GM23248 (cell line): ENCODE measurements around the gene FAM20B. TPM values are rescaled to one million over a fixed set of nuclear protein-coding genes. Genes with fewer than 3 reads are reported as not detected.

ENCODE experiments used
- DNase-seq: peaks from one replicate; pipeline ENCODE4 v3.0.0-alpha.2; 2015
- H2AFZ ChIP-seq: fragments of 200-600 bp; sonication (generic); 2 replicates; pipeline ENCODE4 v1.6.1; 2016; ENCODE audit warnings: antibody characterized with exemption
- H3F3A ChIP-seq: fragments of 200-600 bp; sonication (generic); 2 replicates; pipeline ENCODE4 v1.6.1; 2016; ENCODE audit warnings: mild to moderate bottlenecking, antibody characterized with exemption, mixed run types; ENCODE audit not compliant: insufficient read depth
- H3K27ac ChIP-seq: fragments of 200-600 bp; sonication (generic); 2 replicates; pipeline ENCODE4 v1.5.1; 2016; ENCODE audit warnings: mild to moderate bottlenecking
- H3K27me3 ChIP-seq: fragments of 200-600 bp; sonication (generic); replicated peaks from 2 replicates; pipeline ENCODE4 v1.6.1; 2016; ENCODE audit warnings: mild to moderate bottlenecking; ENCODE audit not compliant: insufficient read depth
- H3K36me3 ChIP-seq: fragments of 200-600 bp; sonication (generic); 2 replicates; pipeline ENCODE4 v1.6.1; 2016; ENCODE audit warnings: low read depth, mild to moderate bottlenecking
- H3K4me1 ChIP-seq: fragments of 200-600 bp; sonication (generic); 2 replicates; pipeline ENCODE4 v1.6.1; 2016; ENCODE audit warnings: mild to moderate bottlenecking; ENCODE audit not compliant: insufficient read depth
- H3K4me2 ChIP-seq: fragments of 200-600 bp; sonication (generic); one replicate; pipeline ENCODE4 v1.6.1; 2016; ENCODE audit warnings: mild to moderate bottlenecking; ENCODE audit not compliant: unreplicated experiment
- H3K4me3 ChIP-seq: fragments of 200-600 bp; sonication (generic); 2 replicates; pipeline ENCODE4 v1.5.1; 2016; ENCODE audit warnings: mild to moderate bottlenecking
- H3K79me2 ChIP-seq: fragments of 200-600 bp; sonication (generic); 2 replicates; pipeline ENCODE4 v1.6.1; 2016; ENCODE audit warnings: mild to moderate bottlenecking; ENCODE audit not compliant: insufficient read depth
- H3K9ac ChIP-seq: fragments of 200-600 bp; sonication (generic); 2 replicates; pipeline ENCODE4 v1.6.1; 2016; ENCODE audit warnings: mild to moderate bottlenecking
- H3K9me2 ChIP-seq: fragments of 200-600 bp; sonication (generic); 2 replicates; pipeline ENCODE4 v1.6.1; 2016; ENCODE audit warnings: mixed run types, mild to moderate bottlenecking, moderate library complexity; ENCODE audit not compliant: insufficient read depth
- H3K9me3 ChIP-seq: fragments of 200-600 bp; sonication (generic); one replicate; pipeline ENCODE4 v1.6.1; 2017; ENCODE audit warnings: low read depth
- H4K20me1 ChIP-seq: fragments of 200-600 bp; sonication (generic); 2 replicates; pipeline ENCODE4 v1.6.0; 2016; ENCODE audit not compliant: insufficient read depth
- EZH2 ChIP-seq: fragments of 200-600 bp; sonication (generic); IDR thresholded peaks from 2 replicates; pipeline ENCODE4 v1.6.1; 2018; ENCODE audit warnings: antibody characterized with exemption, mild to moderate bottlenecking; ENCODE audit not compliant: insufficient read depth, poor library complexity, severe bottlenecking
- EZH2phosphoT487 ChIP-seq: fragments of 200-600 bp; sonication (generic); IDR thresholded peaks from 2 replicates; pipeline ENCODE4 v1.6.1; 2018; ENCODE audit warnings: antibody characterized with exemption, moderate library complexity, mild to moderate bottlenecking, low read depth; ENCODE audit not compliant: insufficient read depth
- WGBS, 2 experiments: methylation state at CpG; one replicate each; pipeline ENCODE4 v1.1.6; 2015 to 2017; ENCODE audit warnings: low lambda C conversion rate in 2 of 2, low coverage in 1 of 2; ENCODE audit errors: missing lambda C conversion rate in 2 of 2; 5-methylcytosine and 5-hydroxymethylcytosine counted together
- in situ Hi-C: fragments of 300-500 bp; cut with MboI; formaldehyde crosslinking; loops from 2 replicates; pipeline ENCODE4 v1.15.0; 2020
- polyA plus RNA-seq: library from polyadenylated mRNA; unstranded; fragments of >200 nt; fragmentation: Nextera tagmentation; extraction: Ambion mirVana; gene quantifications from 2 replicates; pipeline ENCODE4 v1.2.1, GENCODE V29; 2016
- total RNA-seq: library from RNA; depleted of rRNA; stranded (reverse); fragments of >200 nt; shearing (Covaris generic); gene quantifications from 2 replicates; pipeline ENCODE4 v1.2.3, GENCODE V29; 2014

FAM20B gene
- total and polyA plus RNA-seq, 2 experiments from 2014 or later, result 10.6 to 34.9 TPM

DNA sequence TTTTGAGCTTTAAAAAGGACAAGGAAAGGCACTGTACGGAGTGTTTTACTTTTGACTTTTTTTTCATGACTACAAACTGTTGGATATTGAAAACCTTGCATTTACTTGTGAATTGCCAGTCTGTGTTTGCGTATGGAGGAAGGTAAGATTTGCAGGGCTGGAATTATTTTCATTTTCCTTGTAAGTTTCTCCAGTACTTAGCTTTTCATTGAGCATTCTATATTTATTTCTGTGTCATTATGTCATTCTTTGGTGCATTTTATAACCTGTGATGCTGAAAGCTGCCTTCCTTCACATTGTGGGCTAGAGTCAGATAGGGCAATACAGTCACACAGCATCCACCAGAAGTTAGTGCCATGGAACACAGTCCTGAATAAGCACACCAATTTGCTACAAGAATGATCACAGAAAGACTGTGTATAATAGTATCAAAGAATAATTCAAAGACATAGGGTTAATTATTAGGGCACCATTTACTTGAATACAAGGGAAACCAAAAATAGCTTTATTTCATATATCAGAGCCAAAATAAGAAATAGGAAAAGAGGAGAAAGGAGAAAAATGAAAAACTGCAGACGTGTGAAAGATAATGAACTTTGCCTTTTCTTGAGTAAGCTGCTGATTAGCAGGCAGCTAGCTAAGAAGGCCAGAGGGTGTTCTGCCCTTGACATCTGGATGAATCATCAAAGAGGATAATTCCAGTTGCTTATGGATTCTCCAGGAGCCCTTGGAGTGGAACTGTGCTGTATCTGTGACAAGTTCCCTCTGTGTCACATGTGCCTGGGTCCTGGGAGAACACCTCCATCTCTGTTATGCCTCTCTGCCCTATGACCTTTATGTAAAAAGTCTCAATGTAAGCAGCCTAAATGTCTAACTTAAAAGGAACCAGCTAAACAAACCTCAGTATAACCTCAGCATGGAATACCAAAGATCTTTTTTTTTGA lies 8.0 kb upstream of the FAM20B start:
- WGBS, 2 experiments, result 33% methylated on average over 3 of the region's 3 CpGs
- Histone ChIP-seq H3K27me3 (no peaks in the 10 kb centered on the region), H3K9me3 (no peaks in the 10 kb centered on the region), H3K27ac (peak overlapping the region; percentile 70), H4K20me1 (no peaks in the 10 kb centered on the region), H3F3A (peaks cover 16% of the 10 kb centered on the region), H2AFZ (peak overlapping the region; percentile 68), H3K4me3 (no peak overlapping the region), H3K4me2 (peak overlapping the region; percentile 52), H3K9ac (peak overlapping the region; percentile 40), H3K4me1 (peaks cover 18% of the 10 kb centered on the region), H3K9me2 (no peaks in the 10 kb centered on the region), H3K36me3 (no peaks in the 10 kb centered on the region), H3K79me2 (no peaks in the 10 kb centered on the region)
- in situ Hi-C loops, result loop anchor here (25.0 kb wide), 1 partner anchor 705 kb away; no protein-coding TSS in a partner anchor
- peak; percentile 68 for DNase-seq
- TF ChIP-seq EZH2, result no peak
- TF ChIP-seq EZH2phosphoT487, result no peak

- in situ Hi-C loops, result loop anchor here (25.0 kb wide), 1 partner anchor 710 kb away; no protein-coding TSS in a partner anchor
- H3K36me3 ChIP-seq, result no peaks in the 10 kb centered on the region
- no peaks in the 10 kb centered on the region for H3K9me2 ChIP-seq
- H3K4me2 ChIP-seq, result no peak overlapping the region
- H3K4me3 ChIP-seq, result no peak overlapping the region
- H3K9ac ChIP-seq, result peak overlapping the region; percentile 10; the same call in 1 of the 2 replicates
- H3K9me3 ChIP-seq, result no peaks in the 10 kb centered on the region
- 0 out of 2 replicates have a peak overlapping the region, but pooled peaks have one; percentile 34 for H2AFZ ChIP-seq
- no peak overlapping the region for H3K27ac ChIP-seq
- peak; percentile 62 for DNase-seq
- 22 to 29% methylated on average over 6 of the region's 6 CpGs for WGBS, 2 experiments
- no peaks in the 10 kb centered on the region for H4K20me1 ChIP-seq
- H3K27me3 ChIP-seq, result no peaks in the 10 kb centered on the region
- H3K4me1 ChIP-seq, result peaks cover 13% of the 10 kb centered on the region
- peaks cover 7% of the 10 kb centered on the region for H3K79me2 ChIP-seq
- H3F3A ChIP-seq, result peaks cover 13% of the 10 kb centered on the region
- TF ChIP-seq EZH2 (no peak), EZH2phosphoT487 (no peak)
Measured at GRCh38 chr1:179021873-179022272, 3.8 kb upstream of the FAM20B start.

DNA sequence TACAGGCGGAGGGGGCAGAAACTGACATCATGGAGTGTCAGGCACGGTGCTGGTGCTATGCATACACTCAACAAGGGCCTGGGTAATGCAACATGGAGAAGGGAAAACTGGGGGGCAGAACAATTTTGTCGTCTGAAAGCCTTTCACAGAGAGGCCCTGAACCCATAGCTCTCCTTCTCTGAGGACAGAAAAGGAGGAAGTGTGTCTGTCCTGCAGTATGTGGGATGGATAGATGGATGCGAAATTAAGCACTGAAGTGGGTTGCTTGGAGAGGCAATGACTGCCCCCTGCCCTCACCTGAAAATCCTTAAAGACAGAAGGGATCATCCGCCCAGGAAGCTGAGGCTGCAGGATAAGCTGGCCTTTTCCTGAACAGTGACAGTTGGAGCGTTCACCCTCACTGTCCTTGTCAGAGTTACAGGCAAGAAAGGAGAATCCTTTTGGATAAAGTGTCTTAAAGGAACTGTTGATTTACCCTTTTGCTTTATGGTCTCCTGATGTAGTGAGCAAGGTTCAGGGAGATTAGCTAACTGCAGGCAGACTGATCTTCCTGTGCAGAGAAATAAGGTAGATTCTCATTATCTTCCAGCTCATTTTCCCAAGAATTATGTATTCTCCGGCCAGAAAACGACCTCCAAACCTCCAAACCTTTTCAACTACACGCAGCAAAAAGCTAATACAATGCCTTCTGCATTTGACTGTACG lies 1.6 kb upstream of the FAM20B start:
- H3K9ac ChIP-seq, result no peak overlapping the region
- 60 to 67% methylated on average over 10 of the region's 10 CpGs for WGBS, 2 experiments
- no peaks in the 10 kb centered on the region for H4K20me1 ChIP-seq
- H2AFZ ChIP-seq, result peak overlapping the region; percentile 15; the same call in 1 of the 2 replicates
- H3K4me2 ChIP-seq, result no peak overlapping the region
- TF ChIP-seq EZH2 (no peak), EZH2phosphoT487 (no peak)
- no peaks in the 10 kb centered on the region for H3K9me3 ChIP-seq
- no peaks in the 10 kb centered on the region for H3K27me3 ChIP-seq
- H3K4me1 ChIP-seq, result peaks cover 10% of the 10 kb centered on the region
- peaks cover 29% of the 10 kb centered on the region for H3K79me2 ChIP-seq
- H3K4me3 ChIP-seq, result no peak overlapping the region
- in situ Hi-C loops, result loop anchor here (25.0 kb wide), 1 partner anchor 712 kb away; no protein-coding TSS in a partner anchor
- peaks cover 10% of the 10 kb centered on the region for H3F3A ChIP-seq
- H3K36me3 ChIP-seq, result no peaks in the 10 kb centered on the region
- no peak for DNase-seq
- no peak overlapping the region for H3K27ac ChIP-seq
- H3K9me2 ChIP-seq, result no peaks in the 10 kb centered on the region

DNA sequence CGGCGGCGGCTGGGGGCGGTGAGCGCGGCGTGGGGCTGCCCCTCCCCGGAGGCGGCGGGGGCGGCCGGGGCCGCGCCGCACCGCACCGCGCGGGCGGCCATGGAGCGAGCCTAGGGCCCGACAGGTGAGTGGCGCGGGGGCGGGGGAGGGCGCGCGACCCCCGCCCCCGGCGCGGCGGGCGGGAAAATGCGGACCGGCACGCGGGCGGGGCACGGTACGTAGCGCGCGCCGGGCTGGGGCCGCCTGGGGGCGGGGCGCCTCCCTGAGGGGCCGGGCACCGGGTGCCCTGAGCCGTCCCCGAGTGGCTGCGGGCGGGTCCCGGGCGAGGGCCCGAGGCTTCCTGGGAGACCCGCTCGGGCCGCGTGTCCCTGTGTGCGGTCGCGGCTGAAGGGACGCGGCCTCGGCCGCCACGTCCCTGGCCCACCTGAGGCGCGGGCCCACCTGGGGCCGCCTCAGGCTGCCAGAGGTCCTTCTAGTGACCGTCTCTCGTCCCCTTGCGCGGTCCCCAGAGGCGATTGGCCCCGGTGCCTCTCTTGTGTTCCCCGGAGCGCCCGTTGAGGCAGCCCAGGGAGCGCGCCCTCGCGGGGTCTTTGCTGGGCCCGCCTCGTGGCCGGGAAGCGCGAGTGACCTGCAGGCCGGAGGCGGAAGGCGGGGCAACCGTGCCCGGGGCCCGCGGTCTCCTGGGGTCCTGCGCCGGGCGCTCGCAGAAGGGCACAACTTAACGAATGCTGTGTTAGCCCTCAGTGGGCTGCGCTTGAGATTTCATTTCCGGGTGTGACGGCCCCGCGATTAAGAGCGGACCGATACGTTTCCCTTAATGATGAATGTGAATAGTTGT lies 500 bp downstream of the FAM20B start:
- DNase-seq, result peak; percentile 75
- Histone ChIP-seq H3K9ac (peak overlapping the region; percentile 90), H3K9me3 (no peaks in the 10 kb centered on the region), H3K4me1 (peaks cover 10% of the 10 kb centered on the region), H3K4me2 (peak overlapping the region; percentile 98), H3K79me2 (peaks cover 50% of the 10 kb centered on the region), H3K4me3 (peak overlapping the region; percentile 93), H4K20me1 (no peaks in the 10 kb centered on the region), H2AFZ (peak overlapping the region; percentile 83), H3K9me2 (no peaks in the 10 kb centered on the region), H3K36me3 (no peaks in the 10 kb centered on the region), H3K27me3 (no peaks in the 10 kb centered on the region), H3F3A (peaks cover 13% of the 10 kb centered on the region), H3K27ac (peak overlapping the region; percentile 69)
- TF ChIP-seq EZH2phosphoT487 (no peak), EZH2 (no peak)
- in situ Hi-C loops, result no loop called here
- WGBS, 2 experiments, result 1% methylated on average over 45 to 51 of the region's 110 CpGs
